GM19395 (cell line): ENCODE results near the gene PHF14.
"Not testable (repeated sequence)": the region's sequence is repeated elsewhere in the genome, so short reads cannot be mapped to it uniquely, and the experiment has no call there.

Source experiments
- ATAC-seq: cut with Tn5 transposase; IDR thresholded peaks from one replicate; pipeline ENCODE4 v1.9.1; 2021; ENCODE audit warnings: mild to moderate bottlenecking, moderate library complexity; ENCODE audit not compliant: unreplicated experiment

Gene PHF14, protein sequence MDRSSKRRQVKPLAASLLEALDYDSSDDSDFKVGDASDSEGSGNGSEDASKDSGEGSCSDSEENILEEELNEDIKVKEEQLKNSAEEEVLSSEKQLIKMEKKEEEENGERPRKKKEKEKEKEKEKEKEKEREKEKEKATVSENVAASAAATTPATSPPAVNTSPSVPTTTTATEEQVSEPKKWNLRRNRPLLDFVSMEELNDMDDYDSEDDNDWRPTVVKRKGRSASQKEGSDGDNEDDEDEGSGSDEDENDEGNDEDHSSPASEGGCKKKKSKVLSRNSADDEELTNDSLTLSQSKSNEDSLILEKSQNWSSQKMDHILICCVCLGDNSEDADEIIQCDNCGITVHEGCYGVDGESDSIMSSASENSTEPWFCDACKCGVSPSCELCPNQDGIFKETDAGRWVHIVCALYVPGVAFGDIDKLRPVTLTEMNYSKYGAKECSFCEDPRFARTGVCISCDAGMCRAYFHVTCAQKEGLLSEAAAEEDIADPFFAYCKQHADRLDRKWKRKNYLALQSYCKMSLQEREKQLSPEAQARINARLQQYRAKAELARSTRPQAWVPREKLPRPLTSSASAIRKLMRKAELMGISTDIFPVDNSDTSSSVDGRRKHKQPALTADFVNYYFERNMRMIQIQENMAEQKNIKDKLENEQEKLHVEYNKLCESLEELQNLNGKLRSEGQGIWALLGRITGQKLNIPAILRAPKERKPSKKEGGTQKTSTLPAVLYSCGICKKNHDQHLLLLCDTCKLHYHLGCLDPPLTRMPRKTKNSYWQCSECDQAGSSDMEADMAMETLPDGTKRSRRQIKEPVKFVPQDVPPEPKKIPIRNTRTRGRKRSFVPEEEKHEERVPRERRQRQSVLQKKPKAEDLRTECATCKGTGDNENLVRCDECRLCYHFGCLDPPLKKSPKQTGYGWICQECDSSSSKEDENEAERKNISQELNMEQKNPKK

GRCh38 chr7:10973061-10973941 is at the start of gene PHF14:
Gene PHF14, plus strand, starts transcription at chr7:10973872. Its CDS starts 452 bp downstream, at chr7:10974324.
- peak; percentile 95 for ATAC-seq

- ATAC-seq = no peak
Measured at GRCh38 chr7:10924370-10924769, 49.3 kb upstream of the PHF14 start.

DNA sequence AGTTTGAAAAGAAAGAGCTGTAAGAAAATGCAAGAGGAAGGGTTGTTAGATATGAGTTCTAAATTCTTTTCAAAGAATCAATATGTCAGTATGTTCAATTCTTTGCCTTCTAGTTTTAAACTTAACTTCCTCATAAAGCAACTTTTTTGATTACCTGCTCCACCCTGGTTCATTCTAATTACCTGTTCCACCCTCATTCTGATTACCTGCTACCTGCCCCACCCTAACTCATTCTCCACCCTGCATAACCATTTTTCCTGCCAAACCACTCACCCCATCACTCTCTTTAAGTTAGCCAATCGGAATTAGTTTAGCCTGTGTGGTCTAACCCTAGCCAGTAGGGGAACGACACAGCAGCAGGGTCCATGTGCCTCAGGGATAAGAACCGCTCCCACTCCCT is 45.5 kb upstream of the PHF14 start:
- ATAC-seq = not testable (repeated sequence)

DNA sequence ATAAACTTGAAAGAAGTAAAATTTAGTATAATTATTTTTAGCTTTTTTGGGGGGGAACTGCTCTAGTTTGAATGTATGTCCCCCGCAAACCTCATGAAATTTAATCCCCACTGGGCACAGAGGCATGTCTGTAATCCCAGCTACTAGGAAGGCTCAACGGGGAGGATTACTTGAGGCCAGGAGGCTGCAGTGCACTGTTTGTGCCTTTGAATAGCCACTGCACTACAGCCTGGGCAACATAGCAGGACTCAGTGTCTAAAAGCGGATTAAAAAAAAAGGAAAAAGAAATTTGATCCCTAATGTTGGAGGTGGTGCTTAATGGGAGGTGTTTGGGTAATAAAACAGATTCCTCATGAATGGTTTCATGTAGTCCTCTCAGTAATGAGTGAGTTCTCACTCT is 43.1 kb upstream of the PHF14 start:
- no peak for ATAC-seq

DNA sequence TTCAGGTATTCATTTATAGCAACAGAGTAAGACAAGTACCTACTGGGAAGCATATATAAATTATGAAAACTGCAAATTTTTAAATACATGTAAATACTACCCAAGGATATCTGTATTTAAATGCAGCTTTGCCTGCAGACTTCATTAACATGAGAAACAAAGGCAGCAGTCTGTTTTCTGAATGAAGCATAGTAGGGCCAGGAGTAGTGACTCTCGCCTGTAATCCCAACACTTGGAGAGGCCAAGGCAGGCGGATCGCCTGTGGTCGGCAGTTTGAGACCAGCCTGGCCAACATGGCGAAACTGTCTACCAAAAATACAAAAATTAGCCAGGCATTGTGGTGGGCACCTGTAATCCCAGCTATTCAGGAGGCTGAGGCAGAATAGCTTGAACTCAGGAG is 42.5 kb upstream of the PHF14 start:
- ATAC-seq = no peak

- ATAC-seq = no peak
Measured at GRCh38 chr7:10934292-10934691, 39.4 kb upstream of the PHF14 start.

DNA sequence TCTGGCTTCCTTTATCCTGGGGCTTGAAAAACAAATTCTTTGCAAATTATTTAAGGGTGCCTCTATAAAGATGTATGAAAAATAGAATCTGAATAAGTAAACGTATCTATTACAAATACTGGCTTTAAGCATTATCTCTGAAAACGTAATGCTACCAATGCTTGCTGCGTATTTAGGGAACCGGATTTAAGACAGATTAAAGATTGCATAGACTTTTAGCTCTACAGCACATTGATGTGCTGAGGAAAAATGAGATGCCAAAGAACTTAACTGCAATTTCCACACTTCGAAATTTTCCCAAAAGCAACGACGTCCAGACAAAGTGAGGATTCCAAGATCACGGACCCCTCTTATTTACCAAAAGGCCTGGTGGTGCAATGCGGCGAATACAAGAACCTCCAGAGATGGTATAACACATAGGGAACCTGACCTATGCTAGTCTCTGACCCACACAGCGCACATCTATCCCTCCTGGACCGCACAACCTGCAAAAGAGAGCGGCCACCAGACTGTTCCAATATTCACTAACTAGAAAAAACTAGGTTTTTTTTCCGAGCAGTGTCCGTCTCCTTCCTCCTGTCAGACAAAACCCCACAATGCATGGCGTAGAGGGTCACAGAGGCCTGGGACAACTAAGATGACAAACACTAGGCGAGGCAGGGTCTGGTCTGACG is 34.3 kb upstream of the PHF14 start:
- peak; percentile 10 for ATAC-seq

DNA sequence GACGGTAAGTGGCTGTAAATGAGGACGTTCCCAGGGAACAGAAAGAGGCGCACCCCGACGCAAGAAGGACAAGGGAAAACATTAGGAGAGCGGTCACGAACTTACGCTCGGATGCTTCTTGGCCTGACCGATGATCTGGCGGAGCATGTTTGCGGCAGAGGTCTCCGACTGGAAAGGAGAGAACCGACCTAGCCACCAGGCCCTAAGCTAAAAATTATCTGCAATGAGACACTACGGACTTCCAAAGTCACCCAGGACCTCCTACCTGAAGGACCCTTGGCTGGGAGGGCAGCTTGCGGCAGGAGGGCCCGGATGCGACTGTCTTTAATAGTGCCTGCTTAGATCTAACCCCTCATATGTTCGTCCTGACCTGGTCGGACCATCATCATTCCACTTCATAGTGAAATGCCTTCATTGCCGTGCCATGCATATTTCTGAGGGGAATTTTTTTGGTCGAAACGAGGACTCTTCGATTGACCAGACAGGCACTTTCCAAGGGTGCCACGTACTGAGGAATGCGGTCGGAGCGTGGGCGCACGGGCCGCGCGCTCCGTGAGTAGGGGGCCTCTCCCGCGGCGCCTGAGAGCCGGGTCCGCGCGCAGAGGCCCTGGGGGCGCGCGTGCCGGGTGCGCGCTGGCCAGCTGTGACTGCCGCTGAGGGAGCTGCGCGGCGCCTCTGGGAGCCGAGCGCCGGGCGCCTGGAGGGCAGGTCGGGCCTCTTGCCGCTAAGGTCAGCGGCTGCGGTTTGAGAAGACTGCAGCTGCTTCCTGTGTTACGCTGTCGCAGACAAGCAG is 33.6 kb upstream of the PHF14 start:
- peak; percentile 85 for ATAC-seq

DNA sequence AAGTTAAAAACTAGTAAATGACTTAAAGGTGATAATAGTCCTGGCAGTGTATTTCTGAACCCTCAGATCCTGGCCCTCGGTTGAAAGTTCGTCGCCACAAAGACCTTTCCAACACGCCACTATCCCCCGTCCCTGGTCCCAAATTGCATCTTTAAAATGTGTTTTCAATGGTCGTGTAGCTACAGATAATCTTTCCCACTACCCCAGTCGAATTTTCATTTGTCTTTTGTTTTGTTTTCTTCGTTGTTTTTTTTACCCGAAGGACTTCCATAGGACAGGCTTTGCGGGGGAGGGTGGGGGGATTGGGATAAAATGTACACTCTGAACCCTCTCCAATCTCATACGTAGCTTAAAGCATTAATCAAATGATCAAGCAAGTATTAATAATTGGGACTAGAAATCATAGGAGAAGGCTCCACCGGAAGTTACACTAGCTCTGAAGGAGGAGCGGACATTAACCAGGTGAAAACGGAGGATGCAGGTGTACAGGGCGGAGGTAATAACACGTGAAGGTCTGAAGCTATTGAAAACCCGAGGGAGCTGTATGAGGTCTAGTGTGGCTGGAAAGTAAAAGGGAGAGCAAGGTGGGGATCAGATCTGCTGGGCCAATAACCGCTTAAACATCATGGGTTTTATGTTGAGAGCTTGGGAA is 32.8 kb upstream of the PHF14 start:
- peak; percentile 1 for ATAC-seq

DNA sequence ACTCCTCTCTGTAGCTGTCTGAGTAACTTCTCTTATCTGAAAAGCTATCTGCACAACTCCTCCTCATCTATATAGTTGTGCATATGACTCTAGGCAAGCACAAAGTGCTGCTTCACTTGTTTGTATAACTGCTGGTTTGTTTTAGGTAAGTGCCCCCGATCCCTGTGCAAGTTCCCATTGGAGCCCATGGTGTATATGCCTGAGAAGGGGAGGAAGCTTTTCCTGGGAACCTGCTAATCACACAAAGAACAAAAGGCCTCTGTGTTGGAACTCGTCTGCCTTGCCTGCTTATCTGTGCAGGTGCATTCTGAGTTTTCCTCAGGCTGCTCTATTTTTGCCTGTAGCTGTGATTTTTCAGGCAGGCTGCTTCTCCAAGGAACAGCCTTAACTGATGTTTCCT is 23.2 kb upstream of the PHF14 start:
- no peak for ATAC-seq

DNA sequence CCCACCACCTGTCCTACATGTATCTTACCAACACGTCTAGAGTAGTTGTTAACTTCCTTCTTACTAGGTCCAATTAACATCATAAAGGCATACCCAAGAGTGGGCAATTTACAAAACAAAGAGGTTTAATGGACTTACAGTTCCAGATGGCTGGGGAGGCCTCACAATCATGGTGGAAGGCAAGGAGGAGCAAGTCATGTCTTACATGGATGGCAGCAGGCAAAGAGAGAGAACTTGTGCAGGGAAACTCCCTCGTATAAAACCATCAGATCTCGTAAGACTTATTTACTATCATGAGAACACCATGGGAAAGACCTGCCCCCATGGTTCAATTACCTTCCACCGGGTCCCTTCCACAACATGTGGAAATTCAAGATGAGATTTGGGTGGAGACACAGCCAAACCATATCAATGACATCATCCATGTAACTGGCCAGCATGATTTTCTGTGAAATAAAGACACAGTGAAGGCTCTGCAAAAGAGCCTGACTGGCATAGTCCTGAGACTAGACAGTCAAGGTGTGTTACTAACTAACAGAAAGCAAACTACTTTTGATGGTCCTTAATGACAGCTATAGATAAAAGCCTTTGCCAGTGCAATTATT is 22.6 kb upstream of the PHF14 start:
- not testable (repeated sequence) for ATAC-seq

DNA sequence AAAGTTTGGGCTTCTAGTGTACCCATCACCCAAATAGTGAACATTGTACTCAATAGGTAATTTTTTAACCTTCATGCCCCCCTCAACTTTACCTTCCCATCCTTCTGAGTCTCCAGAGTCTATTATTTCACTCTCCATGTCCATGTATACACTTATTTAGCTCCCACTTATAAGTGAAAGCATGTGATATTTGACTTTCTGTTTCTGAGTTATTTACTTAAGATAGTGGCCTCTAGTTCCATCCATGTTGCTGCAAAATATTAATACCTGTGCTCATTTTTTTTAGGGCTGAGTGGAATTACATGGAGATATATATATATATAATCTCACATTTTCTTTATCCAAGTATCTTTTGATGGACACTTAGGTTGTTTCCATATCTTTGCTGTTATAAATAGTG is 21.1 kb upstream of the PHF14 start:
- no peak for ATAC-seq

- not testable (repeated sequence) for ATAC-seq
Measured at GRCh38 chr7:10953078-10953750, 20.5 kb upstream of the PHF14 start.

- ATAC-seq = no peak
Measured at GRCh38 chr7:10956528-10956927, 17.1 kb upstream of the PHF14 start.

GRCh38 chr7:10960242-10960641 is 13.4 kb upstream of the PHF14 start:
- not testable (repeated sequence) for ATAC-seq

- not testable (repeated sequence) for ATAC-seq
Measured at GRCh38 chr7:10965016-10965415, 8.7 kb upstream of the PHF14 start.

DNA sequence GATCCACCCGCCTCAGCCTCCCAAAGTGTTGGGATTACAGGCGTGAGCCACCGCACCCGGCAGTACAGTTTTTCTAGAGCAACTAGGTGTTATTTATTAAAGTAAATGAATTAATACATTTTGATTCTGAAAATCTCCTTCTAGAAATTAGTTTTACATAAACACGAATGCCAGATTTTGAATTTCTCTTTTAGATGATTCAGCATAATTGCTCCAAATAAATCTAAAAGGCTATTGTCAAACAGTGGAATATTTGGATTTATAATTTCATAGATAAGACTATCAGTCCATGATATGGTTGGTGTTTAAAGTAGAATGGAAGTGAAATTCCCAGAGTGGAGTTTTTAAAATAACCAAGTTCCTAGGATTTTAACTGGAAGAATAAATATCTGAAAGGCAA is 1.5 kb upstream of the PHF14 start:
- no peak for ATAC-seq
